Cardiac muscle cell (in vitro differentiated cells and primary cell): ENCODE measurements around the gene PPP1CA. TPM values are rescaled to one million over a fixed set of nuclear protein-coding genes. Genes with fewer than 3 reads are reported as not detected.

Experiments
- DNase-seq, 2 donors: peaks; one replicate each; pipeline versions ENCODE4 v3.0.0 to v3.0.0-alpha.2; 2010 to 2017; ENCODE audit warnings: low read depth in 1 of 2, low spot score in 1 of 2
- H3K27ac ChIP-seq: fragments of 200-600 bp; sonication (generic); 2 replicates; pipeline ENCODE4 v1.5.1; 2016
- H3K27me3 ChIP-seq: fragments of 200-600 bp; sonication (generic); 2 replicates; pipeline ENCODE4 v1.6.0; 2016; ENCODE audit warnings: control low read depth
- H3K36me3 ChIP-seq: fragments of 200-600 bp; sonication (generic); 2 replicates; pipeline ENCODE4 v1.5.1; 2016; ENCODE audit warnings: control low read depth
- H3K4me1 ChIP-seq: fragments of 200-600 bp; sonication (generic); 2 replicates; pipeline ENCODE4 v1.8.1; 2017; ENCODE audit warnings: low read depth, mild to moderate bottlenecking, mixed run types
- H3K4me3 ChIP-seq: fragments of 200-600 bp; sonication (generic); 2 replicates; pipeline ENCODE4 v1.5.1; 2016; ENCODE audit warnings: mild to moderate bottlenecking
- H3K9me3 ChIP-seq: fragments of 200-600 bp; sonication (generic); 2 replicates; pipeline ENCODE4 v1.5.1; 2017; ENCODE audit warnings: low read depth, mild to moderate bottlenecking, control low read depth
- CTCF ChIP-seq: IDR thresholded peaks from 2 replicates; pipeline ENCODE4 v1.5.1; 2012; ENCODE audit warnings: low read depth, mild to moderate bottlenecking, low read length
- polyA plus RNA-seq: library from polyadenylated mRNA; unstranded; fragments of >200 nt; fragmentation: Nextera tagmentation; extraction: Ambion mirVana; gene quantifications from 2 replicates; pipeline ENCODE4 v1.2.1, GENCODE V29; 2016
- total RNA-seq: library from RNA; depleted of rRNA; stranded (reverse); fragments of >200 nt; gene quantifications from 2 replicates; pipeline ENCODE4 v1.2.3, GENCODE V29; 2016

PPP1CA gene
- total and polyA plus RNA-seq, 2 experiments from 2014 or later: 142 to 235 TPM

GRCh38 chr11:67397986-67398660, 3.5 kb downstream of the PPP1CA start:
- TF ChIP-seq CTCF: no peak
- Histone ChIP-seq H3K36me3 (peaks cover 20% of the 10 kb centered on the region), H3K27me3 (no peaks in the 10 kb centered on the region), H3K4me1 (peaks cover 10% of the 10 kb centered on the region), H3K9me3 (no peaks in the 10 kb centered on the region), H3K27ac (no peak overlapping the region), H3K4me3 (no peak overlapping the region)
- DNase-seq: no peak

- no peak overlapping the region for H3K4me3 ChIP-seq
- H3K9me3 ChIP-seq: no peaks in the 10 kb centered on the region
- H3K36me3 ChIP-seq: peaks cover 20% of the 10 kb centered on the region
- no peak for DNase-seq
- no peaks in the 10 kb centered on the region for H3K27me3 ChIP-seq
- H3K4me1 ChIP-seq: peaks cover 10% of the 10 kb centered on the region
- H3K27ac ChIP-seq: no peak overlapping the region
- TF ChIP-seq CTCF: no peak
Measured at GRCh38 chr11:67397536-67397935, 4.1 kb downstream of the PPP1CA start.

GRCh38 chr11:67396587-67397389, 4.9 kb downstream of the PPP1CA start:
- H3K4me1 ChIP-seq: peaks cover 5% of the 10 kb centered on the region
- no peak overlapping the region for H3K4me3 ChIP-seq
- no peak overlapping the region for H3K27ac ChIP-seq
- no peak for DNase-seq
- TF ChIP-seq CTCF: no peak
- H3K27me3 ChIP-seq: no peaks in the 10 kb centered on the region
- H3K36me3 ChIP-seq: peaks cover 20% of the 10 kb centered on the region
- no peaks in the 10 kb centered on the region for H3K9me3 ChIP-seq

DNA sequence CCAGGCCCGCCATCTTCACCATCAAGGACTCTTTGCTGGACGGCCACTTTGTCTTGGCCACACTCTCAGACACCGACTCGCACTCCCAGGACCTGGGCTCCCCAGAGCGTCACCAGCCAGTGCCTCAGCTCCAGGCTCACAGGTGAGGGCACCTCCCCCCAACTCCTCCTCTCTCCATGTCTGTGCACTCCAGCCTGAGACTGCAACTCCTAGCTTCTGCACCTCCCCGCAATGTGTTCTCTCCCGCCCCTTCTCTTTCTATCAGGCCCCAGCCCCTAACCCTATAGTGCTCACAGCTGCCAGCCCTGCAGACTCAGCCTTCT, 5.4 kb downstream of the PPP1CA start:
- DNase-seq: no peak
- H3K4me1 ChIP-seq: peaks cover 5% of the 10 kb centered on the region
- no peaks in the 10 kb centered on the region for H3K9me3 ChIP-seq
- no peak overlapping the region for H3K4me3 ChIP-seq
- H3K27ac ChIP-seq: no peak overlapping the region
- H3K36me3 ChIP-seq: peaks cover 20% of the 10 kb centered on the region
- H3K27me3 ChIP-seq: no peaks in the 10 kb centered on the region
- TF ChIP-seq CTCF: no peak

DNA sequence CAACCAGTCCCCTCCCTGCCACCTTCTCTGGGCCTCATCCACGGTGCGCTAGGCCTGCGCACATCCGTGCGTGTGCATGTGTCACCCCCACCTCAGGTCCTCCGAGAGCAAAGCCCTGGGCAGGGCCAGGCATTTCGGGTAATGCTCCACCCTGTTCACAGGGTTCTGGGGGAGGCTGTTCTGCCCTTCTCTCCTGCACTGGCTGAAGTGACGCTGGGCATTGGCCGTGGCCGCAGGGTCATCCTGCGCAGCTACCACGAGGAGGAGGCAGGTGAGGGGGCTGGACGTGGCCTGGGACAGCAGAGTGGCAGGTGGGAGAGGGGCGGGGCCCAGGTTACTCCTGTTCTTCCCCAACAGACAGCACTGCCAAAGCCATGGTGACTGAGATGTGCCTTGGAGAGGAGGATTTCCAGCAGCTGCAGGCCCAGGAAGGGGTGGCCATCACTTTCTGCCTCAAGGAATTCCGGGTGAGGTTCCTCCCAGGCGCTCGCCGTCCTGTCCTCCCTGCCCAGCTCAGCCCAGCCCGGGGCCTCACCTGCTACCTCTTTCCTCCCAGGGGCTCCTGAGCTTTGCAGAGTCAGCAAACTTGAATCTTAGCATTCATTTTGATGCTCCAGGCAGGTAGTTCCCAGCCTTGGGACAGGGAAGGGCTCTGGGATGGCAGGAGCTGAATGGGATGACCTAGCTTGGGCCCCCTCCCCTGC, 6.0 kb downstream of the PPP1CA start:
- no peak overlapping the region for H3K27ac ChIP-seq
- H3K4me3 ChIP-seq: no peak overlapping the region
- peaks cover 20% of the 10 kb centered on the region for H3K36me3 ChIP-seq
- no peak for DNase-seq
- no peaks in the 10 kb centered on the region for H3K9me3 ChIP-seq
- no peaks in the 10 kb centered on the region for H3K27me3 ChIP-seq
- peaks cover 8% of the 10 kb centered on the region for H3K4me1 ChIP-seq
- TF ChIP-seq CTCF: no peak
